ENCODE data around the gene IL3.

DNA sequence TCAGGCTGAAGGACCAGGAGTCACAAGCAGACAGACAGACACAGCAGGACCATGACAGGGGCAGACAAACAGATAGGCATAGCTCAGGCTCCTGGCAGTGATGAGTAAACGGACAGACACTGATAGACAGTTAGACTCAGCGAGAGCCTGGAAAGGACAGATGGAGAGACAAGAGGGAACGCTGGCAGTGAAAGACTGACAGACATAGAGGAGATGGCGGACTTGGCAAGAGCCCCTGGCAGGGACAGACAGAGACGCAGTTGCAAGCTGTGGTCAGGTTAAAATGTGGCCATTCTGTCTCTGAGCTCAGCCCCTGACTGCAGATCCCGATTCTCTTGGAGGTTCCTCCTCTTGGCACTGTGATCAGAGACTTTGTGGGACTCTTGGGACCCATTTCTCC, 26.7 kb downstream of the IL3 start:
- TF ChIP-seq, protein P1, sequence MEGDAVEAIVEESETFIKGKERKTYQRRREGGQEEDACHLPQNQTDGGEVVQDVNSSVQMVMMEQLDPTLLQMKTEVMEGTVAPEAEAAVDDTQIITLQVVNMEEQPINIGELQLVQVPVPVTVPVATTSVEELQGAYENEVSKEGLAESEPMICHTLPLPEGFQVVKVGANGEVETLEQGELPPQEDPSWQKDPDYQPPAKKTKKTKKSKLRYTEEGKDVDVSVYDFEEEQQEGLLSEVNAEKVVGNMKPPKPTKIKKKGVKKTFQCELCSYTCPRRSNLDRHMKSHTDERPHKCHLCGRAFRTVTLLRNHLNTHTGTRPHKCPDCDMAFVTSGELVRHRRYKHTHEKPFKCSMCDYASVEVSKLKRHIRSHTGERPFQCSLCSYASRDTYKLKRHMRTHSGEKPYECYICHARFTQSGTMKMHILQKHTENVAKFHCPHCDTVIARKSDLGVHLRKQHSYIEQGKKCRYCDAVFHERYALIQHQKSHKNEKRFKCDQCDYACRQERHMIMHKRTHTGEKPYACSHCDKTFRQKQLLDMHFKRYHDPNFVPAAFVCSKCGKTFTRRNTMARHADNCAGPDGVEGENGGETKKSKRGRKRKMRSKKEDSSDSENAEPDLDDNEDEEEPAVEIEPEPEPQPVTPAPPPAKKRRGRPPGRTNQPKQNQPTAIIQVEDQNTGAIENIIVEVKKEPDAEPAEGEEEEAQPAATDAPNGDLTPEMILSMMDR (IDR thresholded peaks at IDR 0.05): no peak
- no peak for TF ChIP-seq POLR2AphosphoS5 (IDR thresholded peaks at IDR 0.05)
- no peak for TF ChIP-seq EP300 (IDR thresholded peaks at IDR 0.05)
- TF ChIP-seq POLR2A (IDR thresholded peaks at IDR 0.05): no peak
